IMR-90 (cell line): ENCODE measurements around the gene INTS2.

Experiments used
- CEBPB ChIP-seq: IDR thresholded peaks from 2 replicates; pipeline ENCODE4 v1.6.1; 2012; ENCODE audit warnings: low read depth, low read length, improper control_type of control experiment
- CHD1 ChIP-seq: IDR thresholded peaks from 2 replicates; pipeline ENCODE4 v1.6.1; 2012; ENCODE audit warnings: low read depth, low read length, improper control_type of control experiment
- CTCF ChIP-seq: conservative IDR thresholded peaks from 2 replicates; pipeline ENCODE4 v1.5.1; 2012; ENCODE audit warnings: mild to moderate bottlenecking, low read depth, low read length, improper control_type of control experiment
- MAFK ChIP-seq: IDR thresholded peaks from 2 replicates; pipeline ENCODE4 v1.6.1; 2012; ENCODE audit warnings: low read depth, low read length, improper control_type of control experiment
- MXI1 ChIP-seq: IDR thresholded peaks from 2 replicates; pipeline ENCODE4 v1.6.1; 2012; ENCODE audit warnings: low read depth, mild to moderate bottlenecking, low read length, moderate library complexity, borderline replicate concordance
- POLR2A ChIP-seq: IDR thresholded peaks from 2 replicates; pipeline ENCODE4 v1.6.1; 2012; ENCODE audit warnings: mild to moderate bottlenecking, low read depth, low read length
- RFX5 ChIP-seq: IDR thresholded peaks from 2 replicates; pipeline ENCODE4 v1.8.0; 2012; ENCODE audit warnings: low read depth, mild to moderate bottlenecking, low read length, moderate library complexity
- SMC3 ChIP-seq: fragments of 150-350 bp; IDR thresholded peaks from 2 replicates; pipeline ENCODE4 v1.6.1; 2016; ENCODE audit warnings: low read depth, mild to moderate bottlenecking, antibody characterized with exemption, low read length, moderate library complexity
- USF2 ChIP-seq: fragments of 150-350 bp; IDR thresholded peaks from 2 replicates; pipeline ENCODE4 v1.6.1; 2017; ENCODE audit warnings: mild to moderate bottlenecking, antibody characterized with exemption, low read length, low read depth

DNA sequence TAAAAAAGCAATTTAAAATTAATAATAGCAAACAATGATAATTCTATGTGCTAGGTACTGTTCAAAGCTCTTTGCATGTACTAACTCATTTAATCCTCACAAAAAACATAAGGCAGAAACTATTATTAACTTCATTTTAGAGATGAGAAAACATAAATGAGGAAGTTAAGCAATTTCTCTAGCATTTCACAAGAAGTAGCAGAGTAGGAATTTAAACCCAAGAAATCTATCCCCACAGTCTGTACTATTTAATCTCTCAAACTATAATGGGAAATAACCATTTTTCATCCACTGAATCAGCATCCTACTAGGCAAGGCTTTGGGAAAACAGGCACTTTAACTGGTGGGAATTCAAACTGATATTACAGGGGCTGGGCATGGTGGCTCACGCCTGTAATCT is 42.2 kb upstream of the INTS2 start:
- TF ChIP-seq CTCF (no peak), POLR2A (no peak), SMC3 (no peak), MXI1 (no peak), CHD1 (no peak), USF2 (no peak), CEBPB (no peak), MAFK (no peak), RFX5 (no peak)
